ENCODE results near the gene CITED4. TPM values are rescaled to one million over a fixed set of nuclear protein-coding genes. Genes with fewer than 3 reads are reported as not detected.

CITED4 gene, protein sequence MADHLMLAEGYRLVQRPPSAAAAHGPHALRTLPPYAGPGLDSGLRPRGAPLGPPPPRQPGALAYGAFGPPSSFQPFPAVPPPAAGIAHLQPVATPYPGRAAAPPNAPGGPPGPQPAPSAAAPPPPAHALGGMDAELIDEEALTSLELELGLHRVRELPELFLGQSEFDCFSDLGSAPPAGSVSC
- total RNA-seq = 43.4 and 55.5 TPM in 2 replicates

DNA sequence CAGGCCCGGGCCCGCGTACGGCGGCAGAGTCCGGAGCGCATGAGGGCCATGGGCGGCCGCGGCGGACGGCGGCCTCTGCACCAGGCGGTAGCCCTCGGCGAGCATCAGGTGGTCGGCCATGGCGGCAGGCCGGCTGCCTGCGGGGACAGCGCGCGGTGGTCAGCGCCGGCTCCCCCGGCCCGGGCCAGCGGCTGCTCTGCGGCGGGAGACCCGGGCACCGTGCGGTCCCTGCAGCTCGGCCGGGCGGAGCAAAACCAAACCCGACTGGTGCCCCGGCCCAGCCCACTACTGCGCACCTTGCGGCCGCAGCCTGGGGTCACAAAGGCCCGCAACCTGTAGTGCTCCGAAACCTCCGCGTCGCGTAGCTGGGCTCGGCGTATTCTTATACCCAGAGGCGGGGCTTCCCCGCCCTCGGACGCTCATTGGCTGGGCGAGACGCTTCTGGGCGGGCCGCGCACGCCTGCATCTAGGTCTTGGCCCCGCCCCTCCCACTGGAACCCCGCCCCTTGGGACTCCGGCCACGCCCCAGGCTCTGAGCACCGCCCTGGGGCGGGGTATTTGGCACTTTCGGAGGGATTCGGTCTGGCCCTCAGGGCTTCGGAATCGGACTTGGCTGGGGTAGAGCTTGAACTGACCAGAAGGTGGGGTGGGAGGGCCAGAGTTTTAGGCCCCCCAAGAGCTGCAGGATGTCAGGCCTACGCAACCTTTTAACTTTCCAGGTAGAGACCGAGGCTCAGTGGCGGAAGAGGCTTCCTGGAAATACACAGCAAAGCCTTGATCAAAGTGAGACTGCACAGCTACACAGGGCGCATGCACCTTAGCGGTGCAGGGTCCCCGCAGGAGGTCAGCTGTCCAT lies at the start of gene CITED4:
Gene CITED4 (minus strand): TSS at position 356 of the 856 bp plus-strand sequence. CDS start 236 bp downstream, at position 120.
- no peak for DNase-seq (ENCODE audit: low read depth)
- TF ChIP-seq CTCF (conservative IDR thresholded peaks at IDR 0.05; ENCODE audit: low read depth, low read length) = peak; percentile 53
- H3K4me3 ChIP-seq (ENCODE audit: low read depth, low read length) = peak within 1 kb of the TSS; percentile 80

GRCh38 chr1:40911105-40911504 lies 48.9 kb upstream of the CITED4 start:
- no peak for TF ChIP-seq CTCF (conservative IDR thresholded peaks at IDR 0.05; ENCODE audit: low read depth, low read length)
- H3K4me3 ChIP-seq (ENCODE audit: low read depth, low read length) = no peak overlapping the region
- DNase-seq (ENCODE audit: low read depth) = no peak

GRCh38 chr1:40909281-40909680 lies 47.1 kb upstream of the CITED4 start:
- no peak for TF ChIP-seq CTCF (conservative IDR thresholded peaks at IDR 0.05; ENCODE audit: low read depth, low read length)
- no peak overlapping the region for H3K4me3 ChIP-seq (ENCODE audit: low read depth, low read length)
- no peak for DNase-seq (ENCODE audit: low read depth)

GRCh38 chr1:40908350-40908749 lies 46.2 kb upstream of the CITED4 start:
- no peak for DNase-seq (ENCODE audit: low read depth)
- no peak overlapping the region for H3K4me3 ChIP-seq (ENCODE audit: low read depth, low read length)
- no peak for TF ChIP-seq CTCF (conservative IDR thresholded peaks at IDR 0.05; ENCODE audit: low read depth, low read length)

GRCh38 chr1:40907899-40908298 lies 45.7 kb upstream of the CITED4 start:
- no peak for DNase-seq (ENCODE audit: low read depth)
- H3K4me3 ChIP-seq (ENCODE audit: low read depth, low read length) = no peak overlapping the region
- TF ChIP-seq CTCF (conservative IDR thresholded peaks at IDR 0.05; ENCODE audit: low read depth, low read length) = no peak

DNA sequence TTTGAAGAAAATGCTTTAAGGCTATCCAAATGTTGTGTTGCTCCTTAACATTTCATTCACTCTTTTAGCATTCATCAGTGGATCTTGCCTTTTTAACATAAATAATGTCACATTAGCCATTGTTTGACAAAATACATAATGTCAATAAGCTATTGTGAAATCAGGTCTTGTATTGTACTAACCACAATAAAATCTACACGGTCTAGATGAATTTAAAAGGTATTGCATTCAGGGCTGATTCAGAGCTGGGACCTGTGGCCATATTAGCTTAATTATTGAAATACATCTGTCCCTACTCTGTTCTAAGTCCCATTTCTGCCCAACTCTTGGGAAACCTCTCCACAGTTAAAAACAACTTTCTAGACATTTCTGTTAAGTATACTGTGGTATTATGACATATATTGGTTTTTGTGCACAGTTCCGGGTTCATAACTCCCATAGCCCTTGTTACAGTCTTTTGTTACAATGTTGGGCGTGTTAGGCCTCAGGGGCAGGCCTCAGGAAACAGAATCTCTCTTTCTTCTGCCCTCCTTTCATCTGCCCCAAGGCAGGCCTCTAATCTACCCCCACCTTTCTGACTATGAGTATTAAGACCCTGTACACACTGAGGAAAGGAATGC lies 44.7 kb upstream of the CITED4 start:
- H3K4me3 ChIP-seq (ENCODE audit: low read depth, low read length) = no peak overlapping the region
- no peak for TF ChIP-seq CTCF (conservative IDR thresholded peaks at IDR 0.05; ENCODE audit: low read depth, low read length)
- no peak for DNase-seq (ENCODE audit: low read depth)
